SU-DHL-6 (cell line): ENCODE measurements around the gene SPX.
A peak's percentile ranks its signal among the peaks of the same experiment; 100 is the strongest.

Source experiments
- H2AFZ ChIP-seq: fragments of 200-600 bp; sonication (generic); 2 replicates; pipeline ENCODE4 v1.6.1; 2014; ENCODE audit warnings: low read depth, mild to moderate bottlenecking, moderate library complexity, mixed read lengths, antibody characterized with exemption, low read length; ENCODE audit not compliant: severe bottlenecking
- H3F3A ChIP-seq: fragments of 200-600 bp; shearing (Covaris generic); 2 replicates; pipeline ENCODE4 v1.6.0; 2016; ENCODE audit warnings: antibody characterized with exemption, mild to moderate bottlenecking; ENCODE audit not compliant: insufficient read depth
- H3K27ac ChIP-seq: fragments of 200-600 bp; sonication (generic); 2 replicates; pipeline ENCODE4 v1.5.1; 2016; ENCODE audit warnings: low read depth, mild to moderate bottlenecking, low read length, moderate library complexity, mixed read lengths
- H3K27me3 ChIP-seq: fragments of 200-600 bp; sonication (generic), shearing (Covaris generic); 2 replicates; pipeline ENCODE4 v1.6.0; 2014; ENCODE audit warnings: mild to moderate bottlenecking, low read length
- H3K36me3 ChIP-seq: fragments of 200-600 bp; sonication (generic); 2 replicates; pipeline ENCODE4 v1.6.1; 2014; ENCODE audit warnings: mild to moderate bottlenecking, low read length, mixed read lengths
- H3K4me2 ChIP-seq: fragments of 300-600, 200-600 bp; shearing (Covaris generic), sonication (generic); 2 replicates; pipeline ENCODE4 v1.6.0; 2014; ENCODE audit warnings: low read length, low read depth, mild to moderate bottlenecking; ENCODE audit not compliant: poor library complexity, severe bottlenecking
- H3K4me3 ChIP-seq: fragments of 200-600 bp; sonication (generic); 2 replicates; pipeline ENCODE4 v1.5.1; 2014; ENCODE audit warnings: antibody characterized with exemption, low read length, mild to moderate bottlenecking, mixed read lengths; ENCODE audit not compliant: insufficient read depth, poor library complexity, severe bottlenecking
- H3K79me2 ChIP-seq: fragments of 200-600 bp; sonication (generic); 2 replicates; pipeline ENCODE4 v1.6.1; 2014; ENCODE audit warnings: mild to moderate bottlenecking, low read length, moderate library complexity; ENCODE audit not compliant: insufficient read depth
- H3K9ac ChIP-seq: fragments of 200-600 bp; sonication (generic); 2 replicates; pipeline ENCODE4 v1.7.0; 2014; ENCODE audit warnings: mild to moderate bottlenecking, low read length
- H3K9me2 ChIP-seq: fragments of 200-600 bp; sonication (generic); replicated peaks from 2 replicates; pipeline ENCODE4 v1.6.1; 2014; ENCODE audit warnings: low read length; ENCODE audit not compliant: insufficient read depth
- H3K9me3 ChIP-seq: fragments of 200-600 bp; sonication (generic); 2 replicates; pipeline ENCODE4 v1.6.1; 2014; ENCODE audit warnings: low read length, mixed read lengths; ENCODE audit not compliant: insufficient read depth
- H4K20me1 ChIP-seq: fragments of 200-600 bp; sonication (generic); 2 replicates; pipeline ENCODE4 v1.6.1; 2014; ENCODE audit warnings: low read depth, mild to moderate bottlenecking, antibody characterized with exemption, low read length, moderate library complexity, mixed read lengths
- CTCF ChIP-seq: fragments of 200-600 bp; sonication (generic); IDR thresholded peaks from one replicate; pipeline ENCODE4 v1.5.1; 2017; ENCODE audit warnings: antibody characterized with exemption, mild to moderate bottlenecking, low read length, moderate library complexity; ENCODE audit not compliant: insufficient read depth, poor library complexity, severe bottlenecking
- EZH2phosphoT487 ChIP-seq: fragments of 200-600 bp; sonication (generic), shearing (Covaris generic); conservative IDR thresholded peaks from 2 replicates; pipeline ENCODE4 v1.6.1; 2018; ENCODE audit warnings: mild to moderate bottlenecking, antibody characterized with exemption, low read length, moderate library complexity, mixed read lengths

SPX gene

DNA sequence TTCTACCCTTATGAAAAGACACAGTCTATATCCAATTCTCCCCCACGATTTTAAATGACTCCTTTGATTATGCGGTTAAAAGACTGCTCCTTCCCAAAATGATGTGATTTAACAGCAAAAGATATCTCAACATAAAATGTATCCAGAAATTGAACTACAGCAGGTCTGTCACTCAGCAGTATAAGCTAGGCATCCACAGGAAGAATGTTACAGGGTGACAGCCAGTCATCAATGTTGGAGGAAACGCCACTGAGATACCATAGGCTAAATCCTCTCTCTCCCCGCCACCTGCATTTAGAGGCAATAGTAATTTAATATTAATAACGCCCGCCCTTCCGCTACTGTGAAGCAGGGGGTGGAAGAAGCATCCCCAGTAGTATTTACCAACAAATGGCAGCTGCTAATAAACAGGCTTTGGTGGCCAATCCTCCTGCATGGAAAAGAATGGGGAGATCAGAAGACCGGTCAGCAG lies 25.3 kb upstream of the SPX start:
- Histone ChIP-seq H3K27ac (peak overlapping the region; percentile 69), H3K79me2 (peaks cover 67% of the 10 kb centered on the region), H2AFZ (peak overlapping the region; percentile 96), H4K20me1 (peaks cover 4% of the 10 kb centered on the region), H3K27me3 (no peaks in the 10 kb centered on the region), H3K4me3 (peak overlapping the region; percentile 99), H3K36me3 (peaks cover 12% of the 10 kb centered on the region), H3K4me2 (peak overlapping the region; percentile 95), H3K9ac (peak overlapping the region; percentile 97), H3K9me2 (no peaks in the 10 kb centered on the region), H3K9me3 (no peaks in the 10 kb centered on the region), H3F3A (no peaks in the 10 kb centered on the region)
- no peak for TF ChIP-seq CTCF
- TF ChIP-seq EZH2phosphoT487 = no peak

DNA sequence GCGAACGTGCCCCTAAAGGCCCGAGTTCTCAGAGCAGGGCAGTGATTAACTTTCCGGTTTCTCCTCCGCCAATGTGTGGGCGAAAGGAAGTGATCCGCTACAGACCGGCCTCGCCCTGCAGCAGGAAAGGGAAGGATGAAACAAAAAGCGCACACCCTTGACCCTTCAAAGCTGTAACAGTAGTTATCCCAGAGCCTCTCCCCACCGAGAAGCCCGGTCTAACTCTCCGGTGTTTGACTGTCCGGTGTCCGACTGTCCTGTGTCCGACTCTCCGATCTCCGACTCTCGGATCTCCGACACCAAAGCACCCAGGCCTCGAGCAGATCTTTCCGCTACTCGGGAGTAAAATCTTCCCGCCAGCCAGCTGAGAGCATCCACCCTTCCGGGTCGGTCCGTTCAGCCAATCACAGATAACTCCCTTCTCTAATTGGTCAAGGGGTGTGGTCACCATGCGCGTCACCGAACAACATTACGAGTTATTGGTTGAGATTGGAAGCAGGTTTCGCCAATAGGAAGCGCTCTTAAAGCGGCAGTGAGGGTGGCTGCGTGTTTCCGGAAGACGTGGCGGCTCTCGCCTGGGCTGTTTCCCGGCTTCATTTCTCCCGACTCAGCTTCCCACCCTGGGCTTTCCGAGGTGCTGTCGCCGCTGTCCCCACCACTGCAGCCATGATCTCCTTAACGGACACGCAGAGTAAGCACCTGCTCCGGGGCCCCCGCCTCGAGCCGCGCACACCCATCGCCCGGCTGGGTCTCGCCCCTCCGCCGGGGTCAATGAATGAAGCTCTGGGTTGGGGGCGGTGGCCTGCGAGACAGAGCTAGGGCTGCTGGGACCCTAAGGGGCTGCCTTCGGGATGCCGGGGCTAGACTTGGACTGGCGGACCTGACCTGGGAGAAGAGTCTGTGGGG lies 24.6 kb upstream of the SPX start, which contains the start of the genes GOLT1B and RECQL:
Gene GOLT1B (plus strand): TSS at position 532 of the 906 bp plus-strand sequence. CDS start 135 bp downstream, at position 667.
Gene RECQL (minus strand): TSS at position 378 of the 906 bp plus-strand sequence. CDS start 2,065 bp downstream, outside the sequence.
- Histone ChIP-seq H4K20me1 (peaks cover 8% of the 10 kb centered on the region), H3K27ac (peak within 1 kb of the TSS; percentile 69)
- TF ChIP-seq CTCF (no peak), EZH2phosphoT487 (no peak)

GRCh38 chr12:21502164-21502496 lies 24.0 kb upstream of the SPX start:
- peak overlapping the region; percentile 99 for H3K4me3 ChIP-seq
- no peaks in the 10 kb centered on the region for H3K9me3 ChIP-seq
- peaks cover 8% of the 10 kb centered on the region for H4K20me1 ChIP-seq
- 0 out of 2 replicates have a peak overlapping the region, but pooled peaks have one; percentile 30 for H3K27ac ChIP-seq
- no peaks in the 10 kb centered on the region for H3K9me2 ChIP-seq
- no peaks in the 10 kb centered on the region for H3K27me3 ChIP-seq
- peaks cover 8% of the 10 kb centered on the region for H3K36me3 ChIP-seq
- no peaks in the 10 kb centered on the region for H3F3A ChIP-seq
- TF ChIP-seq EZH2phosphoT487 = no peak
- TF ChIP-seq CTCF = no peak
- peaks cover 79% of the 10 kb centered on the region for H3K79me2 ChIP-seq
- peak overlapping the region; percentile 97 for H3K9ac ChIP-seq
- peak overlapping the region; percentile 98 for H3K4me2 ChIP-seq
- peak overlapping the region; percentile 96 for H2AFZ ChIP-seq

More for the DNA sequence above, 24.6 kb upstream of the SPX start, which contains the start of the genes GOLT1B and RECQL:
- peak within 1 kb of the TSS; percentile 97 for H3K9ac ChIP-seq
- no peaks in the 10 kb centered on the region for H3K27me3 ChIP-seq
- H3K9me3 ChIP-seq = no peaks in the 10 kb centered on the region
- H3K4me3 ChIP-seq = peak within 1 kb of the TSS; percentile 99
- H3K4me2 ChIP-seq = peak within 1 kb of the TSS; percentile 98
- H2AFZ ChIP-seq = peak within 1 kb of the TSS; percentile 96
- H3K9me2 ChIP-seq = no peaks in the 10 kb centered on the region
- peaks cover 6% of the 10 kb centered on the region for H3K36me3 ChIP-seq
- H3K79me2 ChIP-seq = peaks cover 74% of the 10 kb centered on the region
- H3F3A ChIP-seq = no peaks in the 10 kb centered on the region
